Measurements from ENCODE around the gene CHORDC1. TPM values are rescaled to one million over a fixed set of nuclear protein-coding genes. Genes with fewer than 3 reads are reported as not detected.
A peak's percentile ranks its signal among the peaks of the same experiment; 100 is the strongest.
"Not testable (repeated sequence)": the region's sequence is repeated elsewhere in the genome, so short reads cannot be mapped to it uniquely, and the experiment has no call there.

CHORDC1 gene
- polyA plus RNA-seq, 1 donor, result 46.3 TPM

GRCh38 chr11:90219438-90219837 lies 3.4 kb downstream of the CHORDC1 start:
- no CpG with 5 or more reads among the region's 6 CpGs for WGBS (ENCODE audit: insufficient coverage, low lambda C conversion rate)
- H3K27me3 ChIP-seq (ENCODE audit: control insufficient read depth, insufficient read depth, low read length), result no peaks in the 10 kb centered on the region
- DNase-seq, result no peak
- H3K36me3 ChIP-seq (ENCODE audit: control insufficient read depth, insufficient read depth, low read length), result peaks cover 3% of the 10 kb centered on the region
- H3K9me3 ChIP-seq (ENCODE audit: control insufficient read depth, low read depth, low read length), result no peaks in the 10 kb centered on the region
- no peak overlapping the region for H3K27ac ChIP-seq (ENCODE audit: low read length)
- H3K4me1 ChIP-seq (ENCODE audit: control insufficient read depth, insufficient read depth, low read length), result no peaks in the 10 kb centered on the region
- H3K4me3 ChIP-seq (ENCODE audit: low read length), result no peak overlapping the region

DNA sequence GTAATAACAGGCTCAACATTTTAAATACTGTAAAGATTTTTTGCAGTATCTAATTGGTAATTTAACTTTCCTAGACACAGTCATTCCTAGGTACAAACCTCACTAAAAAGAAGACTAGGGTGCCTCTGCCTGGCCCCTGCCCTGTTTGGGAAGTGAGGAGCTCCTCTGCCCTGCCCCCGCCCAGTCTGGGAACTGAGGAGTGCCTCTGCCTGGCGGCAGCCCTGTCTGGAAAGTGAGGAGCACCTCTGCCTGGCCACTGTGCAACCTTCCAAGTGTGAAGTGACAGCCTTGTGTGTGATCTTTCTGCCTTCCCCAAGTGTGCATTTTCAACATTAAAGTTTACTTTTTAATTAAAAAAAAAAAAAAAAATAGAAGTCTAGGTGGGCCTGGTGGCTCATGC lies 4.2 kb downstream of the CHORDC1 start:
- H3K4me1 ChIP-seq (ENCODE audit: control insufficient read depth, insufficient read depth, low read length), result no peaks in the 10 kb centered on the region
- no CpG with 5 or more reads among the region's 2 CpGs for WGBS (ENCODE audit: insufficient coverage, low lambda C conversion rate)

DNA sequence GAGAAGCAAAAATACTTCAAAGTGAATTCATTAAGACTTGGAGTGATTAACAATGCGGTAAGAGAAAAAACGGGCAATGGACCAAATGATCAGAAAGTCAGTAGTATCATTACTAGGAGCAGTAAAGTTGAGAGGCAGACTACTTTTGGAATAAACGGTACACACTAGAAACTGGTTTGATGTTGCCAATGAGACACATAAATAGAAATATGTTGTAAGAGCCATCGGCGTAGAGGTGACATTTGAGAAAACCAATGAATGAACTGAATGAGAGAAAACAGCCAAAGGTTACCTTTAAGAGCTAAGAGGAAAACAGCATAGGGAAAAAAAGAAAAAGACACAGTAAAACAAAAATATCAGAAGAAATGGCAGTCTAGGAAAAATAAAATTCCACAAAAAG lies 6.2 kb downstream of the CHORDC1 start:
- H3K4me1 ChIP-seq (ENCODE audit: control insufficient read depth, insufficient read depth, low read length), result no peaks in the 10 kb centered on the region
- 94% methylated on average over 3 of the region's 5 CpGs for WGBS (ENCODE audit: insufficient coverage, low lambda C conversion rate)
- DNase-seq, result no peak

More for the DNA sequence above, 4.2 kb downstream of the CHORDC1 start:
- Histone ChIP-seq H3K9me3 (ENCODE audit: control insufficient read depth, low read depth, low read length) (no peaks in the 10 kb centered on the region), H3K36me3 (ENCODE audit: control insufficient read depth, insufficient read depth, low read length) (peaks cover 7% of the 10 kb centered on the region), H3K4me3 (ENCODE audit: low read length) (no peak overlapping the region), H3K27ac (ENCODE audit: low read length) (no peak overlapping the region), H3K27me3 (ENCODE audit: control insufficient read depth, insufficient read depth, low read length) (no peaks in the 10 kb centered on the region)
- no peak for DNase-seq

DNA sequence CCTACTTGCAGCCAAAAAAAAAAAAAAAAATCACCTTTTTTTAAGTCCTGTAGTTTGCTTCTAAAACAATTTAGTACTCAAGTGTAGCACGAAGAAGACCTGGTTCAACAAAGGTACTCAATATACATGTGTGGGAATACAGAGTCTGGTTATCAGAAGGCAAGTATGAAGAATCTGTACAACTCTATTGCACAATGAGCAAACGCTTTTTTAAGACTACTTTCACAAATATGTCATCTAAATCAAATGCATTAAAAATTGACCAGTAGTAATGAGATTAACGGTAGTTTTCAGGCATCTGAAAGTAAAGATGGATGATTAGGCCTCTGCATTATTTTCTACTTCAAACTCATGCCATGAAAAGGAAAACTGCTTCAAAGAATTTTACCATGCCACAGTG lies 9.5 kb downstream of the CHORDC1 start:
- Histone ChIP-seq H3K9me3 (ENCODE audit: control insufficient read depth, low read depth, low read length) (no peaks in the 10 kb centered on the region), H3K27me3 (ENCODE audit: control insufficient read depth, insufficient read depth, low read length) (no peaks in the 10 kb centered on the region), H3K36me3 (ENCODE audit: control insufficient read depth, insufficient read depth, low read length) (peaks cover 34% of the 10 kb centered on the region), H3K4me1 (ENCODE audit: control insufficient read depth, insufficient read depth, low read length) (no peaks in the 10 kb centered on the region), H3K4me3 (ENCODE audit: low read length) (no peak overlapping the region), H3K27ac (ENCODE audit: low read length) (no peak overlapping the region)
- DNase-seq, result no peak
- 100% methylated on average over 1 of the region's 3 CpGs for WGBS (ENCODE audit: insufficient coverage, low lambda C conversion rate)

More for the DNA sequence above, 6.2 kb downstream of the CHORDC1 start:
- H3K4me3 ChIP-seq (ENCODE audit: low read length), result no peak overlapping the region
- no peaks in the 10 kb centered on the region for H3K27me3 ChIP-seq (ENCODE audit: control insufficient read depth, insufficient read depth, low read length)
- no peaks in the 10 kb centered on the region for H3K9me3 ChIP-seq (ENCODE audit: control insufficient read depth, low read depth, low read length)
- H3K27ac ChIP-seq (ENCODE audit: low read length), result no peak overlapping the region
- peaks cover 20% of the 10 kb centered on the region for H3K36me3 ChIP-seq (ENCODE audit: control insufficient read depth, insufficient read depth, low read length)

DNA sequence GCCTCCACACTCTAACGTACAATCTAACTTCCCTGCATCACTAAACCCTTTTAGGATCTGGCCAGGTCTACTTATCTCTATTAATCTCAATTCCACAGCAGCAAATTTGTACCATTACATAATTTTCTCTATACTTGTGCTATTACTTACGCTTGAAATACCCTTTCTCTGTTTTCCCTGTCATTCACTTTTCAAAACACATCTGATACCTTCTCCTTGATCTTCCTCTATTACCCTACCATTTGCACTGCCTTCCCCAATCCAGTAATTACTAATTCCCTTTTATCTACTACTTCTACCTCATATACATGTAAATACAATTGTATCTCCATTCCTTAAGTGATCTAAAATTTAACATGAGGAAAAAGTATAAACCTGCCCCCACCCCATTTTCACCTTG lies 14.0 kb downstream of the CHORDC1 start:
- H3K4me1 ChIP-seq (ENCODE audit: control insufficient read depth, insufficient read depth, low read length), result no peaks in the 10 kb centered on the region
- peaks cover 39% of the 10 kb centered on the region for H3K36me3 ChIP-seq (ENCODE audit: control insufficient read depth, insufficient read depth, low read length)
- no peak for DNase-seq
- no peaks in the 10 kb centered on the region for H3K27me3 ChIP-seq (ENCODE audit: control insufficient read depth, insufficient read depth, low read length)
- no peak overlapping the region for H3K27ac ChIP-seq (ENCODE audit: low read length)
- 94% methylated on average over 2 of the region's 2 CpGs for WGBS (ENCODE audit: insufficient coverage, low lambda C conversion rate)
- no peaks in the 10 kb centered on the region for H3K9me3 ChIP-seq (ENCODE audit: control insufficient read depth, low read depth, low read length)
- H3K4me3 ChIP-seq (ENCODE audit: low read length), result no peak overlapping the region

- WGBS (ENCODE audit: insufficient coverage, low lambda C conversion rate), result no CpG with 5 or more reads among the region's 10 CpGs
- H3K27me3 ChIP-seq (ENCODE audit: control insufficient read depth, insufficient read depth, low read length); H3K4me3 ChIP-seq (ENCODE audit: low read length); DNase-seq; H3K9me3 ChIP-seq (ENCODE audit: control insufficient read depth, low read depth, low read length); H3K4me1 ChIP-seq (ENCODE audit: control insufficient read depth, insufficient read depth, low read length); H3K27ac ChIP-seq (ENCODE audit: low read length): not testable (repeated sequence)
- peaks cover 34% of the 10 kb centered on the region for H3K36me3 ChIP-seq (ENCODE audit: control insufficient read depth, insufficient read depth, low read length)
Measured at GRCh38 chr11:90207992-90208391, 14.9 kb downstream of the CHORDC1 start.

GRCh38 chr11:90204832-90205646 lies 17.8 kb downstream of the CHORDC1 start:
- peak in 1 of 2 donors; percentile 40 for DNase-seq
- H3K9me3 ChIP-seq (ENCODE audit: control insufficient read depth, low read depth, low read length), result no peaks in the 10 kb centered on the region
- WGBS (ENCODE audit: insufficient coverage, low lambda C conversion rate), result 17% methylated on average over 2 of the region's 3 CpGs
- peaks cover 27% of the 10 kb centered on the region for H3K36me3 ChIP-seq (ENCODE audit: control insufficient read depth, insufficient read depth, low read length)
- H3K4me1 ChIP-seq (ENCODE audit: control insufficient read depth, insufficient read depth, low read length), result no peaks in the 10 kb centered on the region
- H3K4me3 ChIP-seq (ENCODE audit: low read length), result no peak overlapping the region
- no peak overlapping the region for H3K27ac ChIP-seq (ENCODE audit: low read length)
- H3K27me3 ChIP-seq (ENCODE audit: control insufficient read depth, insufficient read depth, low read length), result no peaks in the 10 kb centered on the region

DNA sequence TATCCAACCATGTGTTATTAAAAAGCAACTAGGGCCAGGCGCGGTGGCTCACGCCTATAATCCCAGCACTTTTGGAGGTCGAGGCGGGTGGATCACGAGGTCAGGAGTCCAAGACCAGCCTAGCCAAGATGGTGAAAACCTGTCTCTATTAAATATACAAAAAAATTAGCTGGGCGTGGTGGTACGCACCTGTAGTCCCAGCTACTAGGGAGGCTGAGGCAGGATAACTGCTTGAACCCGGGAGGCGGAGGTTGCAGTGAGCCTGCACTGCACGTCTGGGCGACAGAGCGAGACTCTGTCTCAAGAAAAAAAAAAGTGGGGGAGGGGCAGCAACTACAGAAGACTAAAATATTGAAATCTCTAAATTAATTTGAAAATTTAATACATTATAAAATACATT lies 18.4 kb downstream of the CHORDC1 start:
- no CpG with 5 or more reads among the region's 13 CpGs for WGBS (ENCODE audit: insufficient coverage, low lambda C conversion rate)
- Histone ChIP-seq H3K9me3 (ENCODE audit: control insufficient read depth, low read depth, low read length) (no peaks in the 10 kb centered on the region), H3K4me1 (ENCODE audit: control insufficient read depth, insufficient read depth, low read length) (no peaks in the 10 kb centered on the region)

GRCh38 chr11:90202342-90202741 lies 20.5 kb downstream of the CHORDC1 start:
- 100% methylated on average over 2 of the region's 3 CpGs for WGBS (ENCODE audit: insufficient coverage, low lambda C conversion rate)
- no peaks in the 10 kb centered on the region for H3K9me3 ChIP-seq (ENCODE audit: control insufficient read depth, low read depth, low read length)
- no peak overlapping the region for H3K27ac ChIP-seq (ENCODE audit: low read length)
- H3K4me1 ChIP-seq (ENCODE audit: control insufficient read depth, insufficient read depth, low read length), result no peaks in the 10 kb centered on the region
- DNase-seq, result no peak
- H3K27me3 ChIP-seq (ENCODE audit: control insufficient read depth, insufficient read depth, low read length), result no peaks in the 10 kb centered on the region
- H3K36me3 ChIP-seq (ENCODE audit: control insufficient read depth, insufficient read depth, low read length), result peaks cover 14% of the 10 kb centered on the region
- H3K4me3 ChIP-seq (ENCODE audit: low read length), result no peak overlapping the region

More for the DNA sequence above, 18.4 kb downstream of the CHORDC1 start:
- H3K27ac ChIP-seq (ENCODE audit: low read length), result no peak overlapping the region
- DNase-seq, result no peak
- H3K36me3 ChIP-seq (ENCODE audit: control insufficient read depth, insufficient read depth, low read length), result peaks cover 21% of the 10 kb centered on the region
- no peak overlapping the region for H3K4me3 ChIP-seq (ENCODE audit: low read length)
- H3K27me3 ChIP-seq (ENCODE audit: control insufficient read depth, insufficient read depth, low read length), result no peaks in the 10 kb centered on the region

GRCh38 chr11:90197377-90197776 lies 25.5 kb downstream of the CHORDC1 start:
- peaks cover 5% of the 10 kb centered on the region for H3K36me3 ChIP-seq (ENCODE audit: control insufficient read depth, insufficient read depth, low read length)
- no CpG with 5 or more reads among the region's 1 CpG for WGBS (ENCODE audit: insufficient coverage, low lambda C conversion rate)

More at GRCh38 chr11:90197377-90197776, 25.5 kb downstream of the CHORDC1 start:
- Histone ChIP-seq H3K27ac (ENCODE audit: low read length) (no peak overlapping the region), H3K27me3 (ENCODE audit: control insufficient read depth, insufficient read depth, low read length) (no peaks in the 10 kb centered on the region), H3K4me3 (ENCODE audit: low read length) (no peak overlapping the region), H3K4me1 (ENCODE audit: control insufficient read depth, insufficient read depth, low read length) (no peaks in the 10 kb centered on the region), H3K9me3 (ENCODE audit: control insufficient read depth, low read depth, low read length) (no peaks in the 10 kb centered on the region)
- DNase-seq, result no peak

Data from large intestine (tissue), 3 donors.